ENCODE results near the gene CRIM1. TPM values are rescaled to one million over a fixed set of nuclear protein-coding genes. Genes with fewer than 3 reads are reported as not detected.

CRIM1 gene
- total and polyA plus RNA-seq, 12 donors: 7.6 to 66.3 (median 24.3) TPM

DNA sequence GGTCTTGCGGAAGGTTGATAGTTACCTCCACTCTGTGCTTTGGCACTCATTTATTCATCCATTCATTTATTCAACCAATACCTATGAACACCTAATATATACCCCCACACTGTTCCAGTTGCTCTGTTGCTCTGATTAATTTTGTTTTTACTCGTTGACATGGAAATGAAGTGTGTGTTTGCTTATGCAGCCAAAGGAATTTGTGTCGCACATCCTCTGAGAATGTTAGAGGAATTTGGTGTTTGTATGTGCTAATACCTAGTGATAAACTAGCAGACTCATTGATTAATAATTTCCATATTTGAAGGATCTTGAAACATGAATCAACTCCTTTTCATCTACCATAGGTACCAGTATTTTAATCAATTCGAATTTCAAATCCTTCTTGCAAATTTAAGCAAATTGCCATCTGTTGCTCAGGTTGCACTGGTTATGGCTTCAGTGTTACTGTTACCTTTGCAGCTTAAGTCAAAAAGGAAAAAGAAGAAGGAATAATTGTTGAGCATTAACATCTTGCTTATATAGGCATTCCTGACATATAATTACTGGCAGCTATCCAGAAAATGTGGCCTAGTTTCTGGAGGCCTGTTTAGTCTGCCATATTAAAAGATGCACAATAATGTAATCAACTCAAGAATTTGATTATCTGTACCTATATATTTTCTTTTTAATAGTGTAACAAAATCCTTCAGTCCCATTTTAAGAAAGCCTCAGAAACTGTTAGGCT is 25.7 kb upstream of the CRIM1 start:
- no peaks in the 10 kb centered on the region for H3K27me3 ChIP-seq
- H3K9me3 ChIP-seq (replicated peaks in 1 of 3): no peaks in the 10 kb centered on the region
- 72 to 82% (median 79%) methylated on average over 4 of the region's 4 CpGs for WGBS, 4 donors
- no peaks in the 10 kb centered on the region for H3K36me3 ChIP-seq (replicated peaks in 1 of 2)
- H3K4me3 ChIP-seq: no peak overlapping the region
- intact Hi-C loops (cut with DNase I): no loop called here
- TF ChIP-seq, protein P1, sequence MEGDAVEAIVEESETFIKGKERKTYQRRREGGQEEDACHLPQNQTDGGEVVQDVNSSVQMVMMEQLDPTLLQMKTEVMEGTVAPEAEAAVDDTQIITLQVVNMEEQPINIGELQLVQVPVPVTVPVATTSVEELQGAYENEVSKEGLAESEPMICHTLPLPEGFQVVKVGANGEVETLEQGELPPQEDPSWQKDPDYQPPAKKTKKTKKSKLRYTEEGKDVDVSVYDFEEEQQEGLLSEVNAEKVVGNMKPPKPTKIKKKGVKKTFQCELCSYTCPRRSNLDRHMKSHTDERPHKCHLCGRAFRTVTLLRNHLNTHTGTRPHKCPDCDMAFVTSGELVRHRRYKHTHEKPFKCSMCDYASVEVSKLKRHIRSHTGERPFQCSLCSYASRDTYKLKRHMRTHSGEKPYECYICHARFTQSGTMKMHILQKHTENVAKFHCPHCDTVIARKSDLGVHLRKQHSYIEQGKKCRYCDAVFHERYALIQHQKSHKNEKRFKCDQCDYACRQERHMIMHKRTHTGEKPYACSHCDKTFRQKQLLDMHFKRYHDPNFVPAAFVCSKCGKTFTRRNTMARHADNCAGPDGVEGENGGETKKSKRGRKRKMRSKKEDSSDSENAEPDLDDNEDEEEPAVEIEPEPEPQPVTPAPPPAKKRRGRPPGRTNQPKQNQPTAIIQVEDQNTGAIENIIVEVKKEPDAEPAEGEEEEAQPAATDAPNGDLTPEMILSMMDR (IDR thresholded peaks at IDR 0.05): no peak
- no peak for TF ChIP-seq POLR2A (IDR thresholded peaks at IDR 0.05)
- no peak overlapping the region for H3K27ac ChIP-seq
- H3K4me1 ChIP-seq (replicated peaks in 1 of 2): no peaks in the 10 kb centered on the region
- DNase-seq: no peak

DNA sequence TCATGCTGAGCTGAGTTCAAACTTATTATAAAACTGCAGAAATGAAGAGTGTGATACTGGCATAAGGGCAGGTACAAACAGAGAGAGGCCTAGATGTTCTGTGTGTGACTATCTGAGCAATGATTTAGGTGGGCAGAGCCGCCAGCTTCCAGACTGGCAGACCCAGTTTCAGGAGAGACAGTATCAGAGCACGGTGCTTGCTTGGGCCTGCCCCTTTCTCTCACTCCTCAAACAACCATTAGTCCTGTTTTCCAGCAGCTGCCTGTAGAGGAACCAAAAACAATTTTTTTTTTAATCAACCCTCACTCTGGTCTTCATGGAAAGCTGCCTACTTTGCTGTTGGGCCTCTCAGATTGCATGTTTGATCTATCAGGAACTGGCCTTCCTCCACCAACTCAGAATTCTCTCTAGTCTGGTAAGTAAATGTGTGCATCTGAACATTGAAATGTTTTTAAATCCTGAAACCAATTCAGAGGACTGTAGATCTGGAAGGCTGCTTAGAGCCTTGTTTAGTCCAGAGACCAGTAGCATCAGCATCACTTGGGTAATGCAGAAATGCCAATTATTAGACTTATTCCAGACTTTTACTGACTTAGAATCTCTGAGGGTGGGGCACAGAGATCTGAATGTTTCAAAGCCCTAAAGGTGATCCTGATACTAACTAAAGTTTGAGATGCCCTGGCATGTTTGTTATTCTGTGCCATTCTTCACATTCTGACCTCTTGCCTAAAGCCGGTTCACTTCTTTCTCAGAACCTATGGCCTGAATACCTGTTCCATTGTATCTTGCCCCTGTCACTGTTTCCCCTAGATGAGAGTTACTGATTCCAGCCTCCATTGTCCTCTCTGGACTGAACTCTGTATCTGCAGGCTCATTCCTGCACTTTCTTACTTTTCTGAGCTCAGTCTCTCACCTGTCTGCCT is 24.8 kb upstream of the CRIM1 start:
- Histone ChIP-seq H3K27ac (no peak overlapping the region), H3K36me3 (replicated peaks in 1 of 2) (no peaks in the 10 kb centered on the region), H3K4me1 (replicated peaks in 1 of 2) (no peaks in the 10 kb centered on the region), H3K27me3 (no peaks in the 10 kb centered on the region), H3K9me3 (replicated peaks in 1 of 3) (no peaks in the 10 kb centered on the region), H3K4me3 (no peak overlapping the region)
- 76 to 93% (median 87%) methylated on average over 3 of the region's 3 CpGs for WGBS, 4 donors
- no peak for DNase-seq
- TF ChIP-seq POLR2A (IDR thresholded peaks at IDR 0.05): no peak
- intact Hi-C loops (cut with DNase I): no loop called here

DNA sequence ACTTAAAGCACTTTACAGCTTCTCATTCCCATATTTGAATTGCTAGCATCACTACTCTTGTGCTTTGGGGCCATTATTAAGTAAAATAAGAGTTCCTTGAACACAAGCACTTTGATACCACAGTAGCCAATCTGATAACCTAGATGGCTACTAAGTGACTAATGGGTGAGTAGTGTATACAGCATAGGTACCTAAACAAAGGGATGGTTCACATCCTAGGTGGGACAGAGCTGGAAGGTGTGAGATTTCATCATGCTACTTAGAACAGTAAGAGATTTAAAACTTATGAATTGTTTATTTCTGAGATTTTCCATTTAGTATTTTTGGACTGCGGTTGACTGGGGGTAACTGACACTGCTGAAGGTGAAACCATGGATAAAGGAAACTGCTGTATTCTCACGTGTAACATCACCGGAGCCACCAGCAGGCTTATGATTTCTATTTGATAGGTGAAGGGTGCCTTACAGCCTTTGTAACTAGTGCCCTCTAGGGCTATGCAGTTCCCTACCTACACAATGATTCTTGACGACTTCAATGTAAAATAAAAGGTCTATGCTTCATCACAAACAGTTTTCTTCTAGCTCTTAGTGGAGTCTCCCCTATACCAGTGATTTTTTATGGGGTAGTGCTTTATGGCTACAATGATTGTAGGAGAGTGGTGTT is 22.1 kb upstream of the CRIM1 start:
- Histone ChIP-seq H3K9me3 (replicated peaks in 1 of 3) (no peaks in the 10 kb centered on the region), H3K27me3 (no peaks in the 10 kb centered on the region), H3K4me1 (replicated peaks in 1 of 2) (no peaks in the 10 kb centered on the region), H3K27ac (no peak overlapping the region), H3K4me3 (no peak overlapping the region), H3K36me3 (replicated peaks in 1 of 2) (no peaks in the 10 kb centered on the region)
- 52 to 64% (median 57%) methylated on average over 4 of the region's 4 CpGs for WGBS, 4 donors
- no peak for DNase-seq
- no peak for TF ChIP-seq POLR2A (IDR thresholded peaks at IDR 0.05)
- intact Hi-C loops (cut with DNase I): no loop called here

DNA sequence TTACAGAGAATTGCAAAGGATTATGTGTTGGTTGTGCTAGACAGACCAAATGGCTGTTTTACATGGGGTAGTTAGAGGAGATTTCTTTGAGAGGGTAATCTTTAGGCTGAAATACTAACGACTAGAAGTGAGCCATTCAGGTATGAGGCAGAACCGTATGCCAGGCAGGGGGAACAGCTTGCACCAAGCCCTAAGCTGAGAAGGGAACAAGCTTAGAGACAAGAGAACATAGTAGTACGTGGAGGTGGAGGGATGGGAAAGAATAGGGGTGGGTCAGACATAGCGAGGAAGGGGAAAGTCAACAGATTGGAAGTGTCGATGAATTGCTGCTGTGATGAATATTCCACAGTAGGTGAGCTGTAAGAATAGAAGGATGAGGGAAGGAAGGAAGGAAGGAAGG is 20.0 kb upstream of the CRIM1 start:
- intact Hi-C loops (cut with DNase I): no loop called here
- H3K4me1 ChIP-seq (replicated peaks in 1 of 2): no peaks in the 10 kb centered on the region
- no peak for TF ChIP-seq POLR2A (IDR thresholded peaks at IDR 0.05)
- TF ChIP-seq, protein P1 (IDR thresholded peaks at IDR 0.05): no peak
- no peaks in the 10 kb centered on the region for H3K27me3 ChIP-seq
- no peak overlapping the region for H3K27ac ChIP-seq
- no peak overlapping the region for H3K4me3 ChIP-seq
- no peak for DNase-seq
- H3K9me3 ChIP-seq (replicated peaks in 1 of 3): no peaks in the 10 kb centered on the region
- H3K36me3 ChIP-seq (replicated peaks in 1 of 2): no peaks in the 10 kb centered on the region
- WGBS, 4 donors: 62 to 73% (median 69%) methylated on average over 5 of the region's 5 CpGs

DNA sequence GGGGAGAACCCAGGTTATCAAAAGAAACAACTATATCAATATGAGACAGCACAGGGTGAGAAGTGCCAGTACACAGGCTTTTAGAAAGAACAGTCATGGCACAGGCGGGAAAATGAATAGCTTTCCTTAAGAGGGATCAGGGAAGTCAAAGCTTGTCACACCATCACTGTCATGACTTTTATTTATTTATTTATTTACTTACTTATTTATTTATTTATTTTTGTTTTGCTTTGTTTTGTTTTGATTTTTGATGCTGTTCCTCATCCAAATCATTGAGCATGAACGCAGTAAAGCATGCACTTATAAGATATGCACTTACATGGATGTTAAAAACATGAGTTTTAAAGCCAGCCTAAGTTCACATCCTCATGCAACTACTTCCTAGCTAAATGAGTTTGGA is 19.3 kb upstream of the CRIM1 start:
- WGBS, 4 donors: 88 to 93% (median 91%) methylated on average over 2 of the region's 2 CpGs
- H3K4me1 ChIP-seq (replicated peaks in 1 of 2): no peaks in the 10 kb centered on the region
- H3K36me3 ChIP-seq (replicated peaks in 1 of 2): no peaks in the 10 kb centered on the region
- TF ChIP-seq, protein P1 (IDR thresholded peaks at IDR 0.05): no peak
- TF ChIP-seq POLR2A (IDR thresholded peaks at IDR 0.05): no peak
- no peak overlapping the region for H3K27ac ChIP-seq
- no peaks in the 10 kb centered on the region for H3K27me3 ChIP-seq
- no peak for DNase-seq
- no peak overlapping the region for H3K4me3 ChIP-seq
- intact Hi-C loops (cut with DNase I): no loop called here
- H3K9me3 ChIP-seq (replicated peaks in 1 of 3): no peaks in the 10 kb centered on the region
